ENCODE results near the gene HEPHL1. TPM values are rescaled to one million over a fixed set of nuclear protein-coding genes. Genes with fewer than 3 reads are reported as not detected.

HEPHL1 gene
- polyA plus RNA-seq, 1 experiment: not detected

- Histone ChIP-seq H3K36me3 (ENCODE audit: control insufficient read depth, insufficient read depth, low read length) (no peaks in the 10 kb centered on the region), H3K27me3 (ENCODE audit: control insufficient read depth, insufficient read depth, low read length) (no peaks in the 10 kb centered on the region), H3K4me3 (ENCODE audit: low read depth, low read length) (no peak overlapping the region)
- POLR2A ChIA-PET: no interaction called here
- no peak for TF ChIP-seq CTCF (IDR thresholded peaks at IDR 0.05; ENCODE audit: insufficient read depth, low read depth, low read length)
- DNase-seq (ENCODE audit: low read depth): peak; percentile 53
- CTCF ChIA-PET: interaction anchor here (1.3 kb wide), 1 partner anchor 43 kb away, joined by 3 read pairs; no protein-coding TSS in a partner anchor
Observed at GRCh38 chr11:94132152-94132558, 111.0 kb downstream of the HEPHL1 start.

- no peaks in the 10 kb centered on the region for H3K27me3 ChIP-seq (ENCODE audit: control insufficient read depth, insufficient read depth, low read length)
- CTCF ChIA-PET: interaction anchor here (1.3 kb wide), 1 partner anchor 43 kb away, joined by 3 read pairs; no protein-coding TSS in a partner anchor
Observed at GRCh38 chr11:94132823-94133408, 111.8 kb downstream of the HEPHL1 start.

GRCh38 chr11:94133752-94134151 is 112.6 kb downstream of the HEPHL1 start:
- POLR2A ChIA-PET: no interaction called here

More at GRCh38 chr11:94132823-94133408, 111.8 kb downstream of the HEPHL1 start:
- Histone ChIP-seq H3K4me3 (ENCODE audit: low read depth, low read length) (no peak overlapping the region), H3K36me3 (ENCODE audit: control insufficient read depth, insufficient read depth, low read length) (no peaks in the 10 kb centered on the region)
- POLR2A ChIA-PET: no interaction called here
- no peak for TF ChIP-seq CTCF (IDR thresholded peaks at IDR 0.05; ENCODE audit: insufficient read depth, low read depth, low read length)
- no peak for DNase-seq (ENCODE audit: low read depth)

GRCh38 chr11:94134651-94135512 is 113.7 kb downstream of the HEPHL1 start:
- ChIA-PET POLR2A (no interaction called here), CTCF (interaction anchor here (1.2 to 1.6 kb wide), 3 partner anchors 36 to 282 kb away, joined by 3 to 5 read pairs (median 4); no protein-coding TSS in a partner anchor)
- Histone ChIP-seq H3K27me3 (ENCODE audit: control insufficient read depth, insufficient read depth, low read length) (no peaks in the 10 kb centered on the region), H3K36me3 (ENCODE audit: control insufficient read depth, insufficient read depth, low read length) (no peaks in the 10 kb centered on the region), H3K4me3 (ENCODE audit: low read depth, low read length) (no peak overlapping the region)
- DNase-seq (ENCODE audit: low read depth): peak; percentile 69
- no peak for TF ChIP-seq CTCF (IDR thresholded peaks at IDR 0.05; ENCODE audit: insufficient read depth, low read depth, low read length)

More at GRCh38 chr11:94133752-94134151, 112.6 kb downstream of the HEPHL1 start:
- no peak for DNase-seq (ENCODE audit: low read depth)
- CTCF ChIA-PET: interaction anchor here (1.2 kb wide), 1 partner anchor 238 kb away, joined by 3 read pairs; no protein-coding TSS in a partner anchor
- Histone ChIP-seq H3K4me3 (ENCODE audit: low read depth, low read length) (no peak overlapping the region), H3K36me3 (ENCODE audit: control insufficient read depth, insufficient read depth, low read length) (no peaks in the 10 kb centered on the region), H3K27me3 (ENCODE audit: control insufficient read depth, insufficient read depth, low read length) (no peaks in the 10 kb centered on the region)
- no peak for TF ChIP-seq CTCF (IDR thresholded peaks at IDR 0.05; ENCODE audit: insufficient read depth, low read depth, low read length)

- no peak for DNase-seq (ENCODE audit: low read depth)
- no peaks in the 10 kb centered on the region for H3K36me3 ChIP-seq (ENCODE audit: control insufficient read depth, insufficient read depth, low read length)
- POLR2A ChIA-PET: no interaction called here
- H3K27me3 ChIP-seq (ENCODE audit: control insufficient read depth, insufficient read depth, low read length): no peaks in the 10 kb centered on the region
- CTCF ChIA-PET: no interaction called here
- TF ChIP-seq CTCF (IDR thresholded peaks at IDR 0.05; ENCODE audit: insufficient read depth, low read depth, low read length): no peak
- H3K4me3 ChIP-seq (ENCODE audit: low read depth, low read length): no peak overlapping the region
Observed at GRCh38 chr11:94139416-94139815, 118.3 kb downstream of the HEPHL1 start.

Measured in BJ (cell line).